Psoas muscle (tissue), 8 donors: ENCODE data around the gene SP100. TPM values are rescaled to one million over a fixed set of nuclear protein-coding genes. Genes with fewer than 3 reads are reported as not detected.
"Not testable (repeated sequence)": the region's sequence is repeated elsewhere in the genome, so short reads cannot be mapped to it uniquely, and the experiment has no call there.

Experiments
- ATAC-seq, 4 donors: fragments of 200-7000 bp; cut with Tn5 transposase; one replicate each; pipeline ENCODE4 v1.9.1; 2020; ENCODE audit warnings: moderate library complexity in 3 of 4, mild to moderate bottlenecking in 2 of 4
- DNase-seq, 2 donors: peaks; one replicate each; pipeline ENCODE4 v3.0.0-alpha.2; 2020
- H3K27ac ChIP-seq: fragments of 200-600 bp; one replicate; pipeline ENCODE4 v1.8.0; 2022
- H3K27me3 ChIP-seq, 3 donors: fragments of 200-600 bp in 1 of 3; one replicate each; pipeline versions ENCODE4 v1.6.1 to v1.8.0; 2013 to 2022; ENCODE audit warnings: low read length in 2 of 3, mild to moderate bottlenecking in 2 of 3, moderate library complexity in 1 of 3; ENCODE audit not compliant: insufficient read depth in 3 of 3
- H3K36me3 ChIP-seq, 2 donors: fragments of 200-600 bp in 1 of 2; one replicate each; pipeline versions ENCODE4 v1.6.1 to v1.8.0; 2013 to 2022; ENCODE audit warnings: low read depth in 1 of 2, mild to moderate bottlenecking in 1 of 2, moderate library complexity in 1 of 2; ENCODE audit not compliant: insufficient read depth in 1 of 2
- H3K4me1 ChIP-seq: fragments of 200-600 bp; one replicate; pipeline ENCODE4 v1.8.0; 2022
- H3K4me3 ChIP-seq: fragments of 200-600 bp; one replicate; pipeline ENCODE4 v1.8.0; 2022; ENCODE audit warnings: mild to moderate bottlenecking
- H3K9me3 ChIP-seq: fragments of 200-600 bp; one replicate; pipeline ENCODE4 v1.8.0; 2022
- WGBS, 3 donors: extraction: QIAGEN DNeasy Blood & Tissue Kit; methylation state at CpG; one replicate each; pipeline versions ENCODE4 v1.1.6 to v1.1.7; 2013; 5-methylcytosine and 5-hydroxymethylcytosine counted together
- intact Hi-C, 2 donors: fragments of 100-400 bp; cut with DNase I; formaldehyde crosslinking; loops; one replicate each; pipeline versions ENCODE4 v1.11.0 to v1.14.2; 2022
- polyA plus RNA-seq, 3 donors: library from polyadenylated mRNA; stranded (reverse); fragments of 200-250 nt; gene quantifications; one replicate each; pipeline ENCODE4 v1.2.3, GENCODE V29; 2013
- total RNA-seq, 4 donors: library from RNA; stranded (reverse); fragmentation: NEBNext Ultra II Directional in 2 of 4; extraction: Animal tissue kit (Norgen Biotek cat#: 25700) in 2 of 4; gene quantifications; one replicate each; pipeline versions ENCODE4 v1.2.1 to v1.2.4, GENCODE V29; 2021 to 2023
- TF ChIP-seq, protein P1 (sequence below): fragments of 200-600 bp; IDR thresholded peaks from one replicate; pipeline ENCODE4 v1.8.0; 2022; ENCODE audit warnings: antibody characterized with exemption
- donor health status: healthy with polysubstance abuse.
- donor health status: DM: no; HTN: no; CAD: no; lungs with moderate emphysema.
- donor health status: Bipolar disorder and iron deficiency.
- donor health status: healthy.
- donor health status: DM: yes; HTN: yes; CAD: no.
- donor health status: DM: no; HTN: no; CAD: no.
- donor health status: DM: no; HTN: no; CAD: no.
- donor health status: DM: yes; HTN: yes; CAD: no.

The SP100 gene
- total and polyA plus RNA-seq, 7 donors: 6.5 to 28.0 (median 13.5) TPM

DNA sequence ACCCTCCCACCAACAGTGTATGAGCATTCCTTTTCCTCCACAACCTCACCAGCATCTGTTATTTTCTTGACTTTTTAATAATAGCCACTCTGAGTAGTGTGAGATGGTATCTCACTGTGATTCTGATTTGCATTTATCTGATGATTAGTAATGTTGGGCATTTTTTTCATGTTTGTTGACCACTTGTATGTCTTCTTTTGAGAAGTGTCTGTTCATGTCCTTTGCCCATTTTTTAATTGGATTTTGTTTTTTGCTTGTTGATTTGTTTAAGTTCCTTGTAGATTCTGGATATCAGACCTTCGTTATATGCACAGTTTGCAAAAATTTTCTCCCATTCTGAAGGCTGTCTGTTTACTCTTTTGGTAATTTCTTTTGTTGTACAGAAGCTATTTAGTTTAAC lies 59.1 kb downstream of the SP100 start:
- Histone ChIP-seq H3K27ac (no peak overlapping the region), H3K36me3 (peaks cover 3 to 24% of the 10 kb centered on the region in 2 donors), H3K4me3 (no peak overlapping the region), H3K27me3 (no peaks in the 10 kb centered on the region), H3K9me3 (no peaks in the 10 kb centered on the region), H3K4me1 (no peaks in the 10 kb centered on the region)
- intact Hi-C loops: no loop called here
- 73 to 87% (median 85%) methylated on average over 1 of the region's 1 CpG for WGBS, 3 donors
- DNase-seq (no peak), ATAC-seq (no peak)
- TF ChIP-seq, protein P1, sequence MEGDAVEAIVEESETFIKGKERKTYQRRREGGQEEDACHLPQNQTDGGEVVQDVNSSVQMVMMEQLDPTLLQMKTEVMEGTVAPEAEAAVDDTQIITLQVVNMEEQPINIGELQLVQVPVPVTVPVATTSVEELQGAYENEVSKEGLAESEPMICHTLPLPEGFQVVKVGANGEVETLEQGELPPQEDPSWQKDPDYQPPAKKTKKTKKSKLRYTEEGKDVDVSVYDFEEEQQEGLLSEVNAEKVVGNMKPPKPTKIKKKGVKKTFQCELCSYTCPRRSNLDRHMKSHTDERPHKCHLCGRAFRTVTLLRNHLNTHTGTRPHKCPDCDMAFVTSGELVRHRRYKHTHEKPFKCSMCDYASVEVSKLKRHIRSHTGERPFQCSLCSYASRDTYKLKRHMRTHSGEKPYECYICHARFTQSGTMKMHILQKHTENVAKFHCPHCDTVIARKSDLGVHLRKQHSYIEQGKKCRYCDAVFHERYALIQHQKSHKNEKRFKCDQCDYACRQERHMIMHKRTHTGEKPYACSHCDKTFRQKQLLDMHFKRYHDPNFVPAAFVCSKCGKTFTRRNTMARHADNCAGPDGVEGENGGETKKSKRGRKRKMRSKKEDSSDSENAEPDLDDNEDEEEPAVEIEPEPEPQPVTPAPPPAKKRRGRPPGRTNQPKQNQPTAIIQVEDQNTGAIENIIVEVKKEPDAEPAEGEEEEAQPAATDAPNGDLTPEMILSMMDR: no peak

DNA sequence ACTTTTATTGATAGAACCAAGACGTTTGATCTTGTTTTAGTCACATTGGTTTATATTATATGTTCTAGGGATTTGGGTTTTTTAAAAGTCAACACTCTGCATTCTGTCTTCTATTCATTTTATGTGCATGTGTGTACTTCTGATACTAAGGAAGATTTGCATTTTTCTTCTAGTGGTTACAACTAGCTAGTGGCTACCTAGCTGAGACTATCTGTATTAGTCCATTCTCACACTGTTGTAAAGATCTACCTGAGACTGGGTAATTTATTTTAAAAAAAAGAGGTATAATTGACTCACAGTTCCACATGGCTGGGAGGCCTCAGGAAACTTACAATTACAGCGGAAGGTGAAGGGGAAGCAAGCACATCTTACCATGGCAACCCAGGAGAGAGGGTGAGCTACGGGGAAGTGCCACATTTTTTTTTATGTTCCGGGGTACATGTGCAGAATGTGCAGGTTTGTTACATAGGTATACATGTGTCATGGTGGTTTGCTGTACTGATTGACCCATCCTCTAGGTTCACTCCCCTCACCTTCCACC lies 69.9 kb downstream of the SP100 start:
- TF ChIP-seq, protein P1: no peak
- DNase-seq: no peak
- intact Hi-C loops: no loop called here
- WGBS, 3 donors: 88 to 94% (median 92%) methylated on average over 4 of the region's 4 CpGs
- Histone ChIP-seq H3K36me3 (no peaks in the 10 kb centered on the region), H3K4me1 (no peaks in the 10 kb centered on the region), H3K27ac (no peak overlapping the region), H3K9me3 (no peaks in the 10 kb centered on the region), H3K27me3 (no peaks in the 10 kb centered on the region), H3K4me3 (no peak overlapping the region)
- no peak for ATAC-seq

DNA sequence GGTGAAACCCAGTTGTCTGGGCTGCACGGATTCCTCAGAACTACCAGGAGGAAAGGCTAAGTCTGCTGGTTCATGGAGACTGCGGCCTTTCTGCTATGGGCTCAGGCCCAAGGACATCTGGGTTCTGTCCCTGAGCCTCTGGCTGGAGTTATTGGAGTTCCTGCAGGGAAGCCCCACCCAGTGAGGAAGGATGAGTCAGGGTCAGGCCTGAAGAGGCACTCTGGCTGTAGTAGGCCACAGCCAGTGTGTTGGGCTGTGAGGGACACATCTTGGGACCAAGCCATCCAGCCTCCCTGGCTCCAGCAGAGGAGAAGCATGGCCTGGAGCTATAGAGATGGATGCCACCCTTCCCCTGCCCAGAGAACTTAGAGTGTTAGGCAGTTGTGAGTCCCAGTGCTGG lies 75.2 kb downstream of the SP100 start:
- H3K4me1 ChIP-seq, ATAC-seq, H3K4me3 ChIP-seq, H3K27ac ChIP-seq, DNase-seq, intact Hi-C loops, H3K9me3 ChIP-seq, H3K27me3 ChIP-seq: not testable (repeated sequence)
- WGBS, 3 donors: 53 to 88% (median 80%) methylated on average over 2 of the region's 2 CpGs
- H3K36me3 ChIP-seq: peaks cover 2 to 13% of the 10 kb centered on the region in 2 donors

DNA sequence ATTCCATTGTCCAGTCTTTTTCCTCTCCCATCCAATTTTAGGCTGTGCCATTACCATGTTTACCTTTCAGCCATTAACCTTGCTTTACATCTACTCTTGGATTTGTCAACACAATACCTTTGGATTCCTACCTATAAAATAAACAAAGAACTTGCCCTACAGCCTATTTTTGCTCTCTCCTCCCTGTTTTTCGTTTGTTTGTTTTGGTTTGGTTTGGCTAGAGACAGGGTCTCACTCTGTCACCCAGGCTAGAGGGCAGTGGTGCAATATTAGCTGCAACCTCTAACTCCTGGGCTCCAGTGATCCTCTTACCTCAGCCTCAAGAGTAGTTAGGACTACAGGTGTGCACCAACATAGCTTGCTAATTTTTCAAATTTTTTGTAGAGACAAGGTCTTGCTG lies 76.1 kb downstream of the SP100 start:
- DNase-seq (no peak), ATAC-seq (no peak)
- H3K27me3 ChIP-seq: no peaks in the 10 kb centered on the region
- no peak overlapping the region for H3K27ac ChIP-seq
- TF ChIP-seq, protein P1: no peak
- no peaks in the 10 kb centered on the region for H3K4me1 ChIP-seq
- H3K4me3 ChIP-seq: no peak overlapping the region
- WGBS, 3 donors: 45 to 59% (median 45%) methylated on average over 1 of the region's 1 CpG
- H3K36me3 ChIP-seq: peaks cover 2 to 15% of the 10 kb centered on the region in 2 donors
- intact Hi-C loops: no loop called here
- H3K9me3 ChIP-seq: no peaks in the 10 kb centered on the region

DNA sequence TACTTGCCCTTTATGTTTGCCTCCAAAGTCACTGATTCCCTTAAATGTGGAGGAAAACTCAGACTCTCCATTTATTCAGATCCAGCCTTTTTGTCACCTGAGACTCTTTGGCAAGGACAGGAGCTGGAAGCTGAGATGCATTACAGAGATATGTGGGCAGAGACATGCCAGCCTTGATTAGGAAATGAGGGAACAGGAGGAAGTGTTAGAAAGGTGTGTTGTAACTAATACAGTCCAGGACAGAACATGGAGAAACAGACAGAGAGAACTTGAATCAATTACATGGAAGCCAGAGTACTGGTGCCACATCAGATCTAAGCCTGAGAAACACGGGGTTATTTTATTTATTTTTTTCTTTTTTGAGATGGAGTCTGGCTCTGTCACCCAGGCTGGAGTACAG lies 79.0 kb downstream of the SP100 start:
- no peak for DNase-seq
- intact Hi-C loops: no loop called here
- Histone ChIP-seq H3K4me3 (no peak overlapping the region), H3K27ac (no peak overlapping the region), H3K9me3 (no peaks in the 10 kb centered on the region), H3K4me1 (no peaks in the 10 kb centered on the region), H3K27me3 (no peaks in the 10 kb centered on the region), H3K36me3 (peaks cover 6 to 32% of the 10 kb centered on the region in 2 donors)
- TF ChIP-seq, protein P1: no peak
- WGBS, 3 donors: 74 to 80% (median 78%) methylated on average over 1 of the region's 1 CpG
- no peak for ATAC-seq
